Urothelium cell line (cell line): Measurements from ENCODE around the gene ENO2.
"Not testable (repeated sequence)": the region's sequence is repeated elsewhere in the genome, so short reads cannot be mapped to it uniquely, and the experiment has no call there.

Experiments
- DNase-seq: peaks from one replicate; pipeline ENCODE4 v3.0.0; 2011; ENCODE audit warnings: low spot score, mixed read lengths
- FAIRE-seq: peaks from 2 replicates; lab custom pipeline; 2011; peaks lifted over from hg19 to GRCh38; lab: Jason Lieb, UNC

The ENO2 gene

GRCh38 chr12:6914246-6914946 lies at the start of gene ENO2:
Gene ENO2, plus strand, starts transcription at chr12:6914580. Its CDS starts 1,253 bp downstream, at chr12:6915833.
- DNase-seq = peak; percentile 93
- FAIRE-seq = peak; percentile 91

DNA sequence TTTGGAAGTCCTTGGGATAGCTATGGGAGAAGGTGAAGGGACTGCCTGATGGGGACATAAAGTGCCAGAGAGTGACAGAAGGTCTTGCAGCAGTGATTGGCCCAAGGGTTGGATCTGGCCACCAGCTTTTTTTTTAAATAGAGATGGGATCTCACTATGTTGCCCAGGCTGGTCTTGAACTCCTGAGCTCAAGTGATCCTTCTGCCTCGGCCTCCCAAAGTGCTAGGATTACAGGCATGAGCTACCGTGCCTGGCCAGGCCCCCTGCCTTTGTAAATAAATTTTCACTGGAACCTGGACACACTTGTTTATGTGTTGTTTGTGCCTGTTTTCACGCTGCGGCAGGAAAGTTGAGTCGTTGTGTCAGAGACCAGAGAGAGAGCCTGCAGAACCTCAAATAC lies 49.1 kb upstream of the ENO2 start:
- not testable (repeated sequence) for FAIRE-seq, DNase-seq

DNA sequence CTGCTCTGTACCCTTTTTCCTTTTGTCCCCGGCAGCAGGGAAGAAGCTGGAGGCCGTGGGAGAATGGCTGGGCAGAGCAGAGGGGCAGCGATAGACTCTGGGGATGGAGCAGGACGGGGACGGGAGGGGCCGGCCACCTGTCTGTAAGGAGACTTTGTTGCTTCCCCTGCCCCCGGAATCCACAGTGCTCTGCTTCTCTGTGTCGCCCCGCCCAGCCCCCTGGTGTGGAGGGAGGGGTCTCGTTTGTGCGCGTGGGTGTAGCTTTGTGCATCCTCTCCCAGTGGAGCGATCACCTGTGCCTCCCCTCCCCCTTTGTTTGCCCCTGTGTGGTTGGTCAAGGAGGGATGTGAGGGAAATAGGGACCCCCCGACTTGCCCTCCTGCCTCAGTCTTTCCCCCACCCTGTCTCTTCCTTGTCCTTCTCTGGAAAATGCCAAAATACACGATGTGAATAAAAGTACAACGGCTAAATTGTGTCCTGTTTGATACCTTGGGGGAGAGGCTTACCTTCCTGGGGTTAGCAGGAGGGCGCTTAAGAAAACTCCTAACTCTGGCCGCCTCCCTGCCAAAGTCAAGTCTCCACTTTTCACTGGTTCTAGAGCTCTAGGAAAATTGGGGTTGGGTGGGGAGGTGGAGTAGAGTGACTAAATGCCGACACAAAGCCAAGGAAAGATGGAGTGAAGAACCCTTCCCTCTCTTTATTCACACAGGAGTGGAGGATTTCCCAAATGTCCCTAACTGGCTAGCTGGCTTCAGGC lies 48.0 kb upstream of the ENO2 start:
- DNase-seq = no peak
- peak; percentile 58 for FAIRE-seq

GRCh38 chr12:6866920-6867412 lies 47.4 kb upstream of the ENO2 start:
- FAIRE-seq = no peak
- DNase-seq = no peak

GRCh38 chr12:6867413-6868210 lies 46.8 kb upstream of the ENO2 start, which contains the start of gene TPI1:
Gene TPI1, plus strand, starts transcription at chr12:6867531. Its CDS starts 36 bp downstream, at chr12:6867567.
- DNase-seq = peak; percentile 97
- peak; percentile 96 for FAIRE-seq

- DNase-seq = peak; percentile 33
- peak; percentile 30 for FAIRE-seq
Observed at GRCh38 chr12:6868211-6869048, 46.0 kb upstream of the ENO2 start.

- DNase-seq (peak; percentile 77), FAIRE-seq (peak; percentile 74)
Observed at GRCh38 chr12:6869049-6870021, 45.0 kb upstream of the ENO2 start.

- not testable (repeated sequence) for FAIRE-seq, DNase-seq
Observed at GRCh38 chr12:6870304-6870703, 44.1 kb upstream of the ENO2 start.

- FAIRE-seq (no peak), DNase-seq (peak; percentile 69)
Observed at GRCh38 chr12:6871052-6871957, 43.1 kb upstream of the ENO2 start.

DNA sequence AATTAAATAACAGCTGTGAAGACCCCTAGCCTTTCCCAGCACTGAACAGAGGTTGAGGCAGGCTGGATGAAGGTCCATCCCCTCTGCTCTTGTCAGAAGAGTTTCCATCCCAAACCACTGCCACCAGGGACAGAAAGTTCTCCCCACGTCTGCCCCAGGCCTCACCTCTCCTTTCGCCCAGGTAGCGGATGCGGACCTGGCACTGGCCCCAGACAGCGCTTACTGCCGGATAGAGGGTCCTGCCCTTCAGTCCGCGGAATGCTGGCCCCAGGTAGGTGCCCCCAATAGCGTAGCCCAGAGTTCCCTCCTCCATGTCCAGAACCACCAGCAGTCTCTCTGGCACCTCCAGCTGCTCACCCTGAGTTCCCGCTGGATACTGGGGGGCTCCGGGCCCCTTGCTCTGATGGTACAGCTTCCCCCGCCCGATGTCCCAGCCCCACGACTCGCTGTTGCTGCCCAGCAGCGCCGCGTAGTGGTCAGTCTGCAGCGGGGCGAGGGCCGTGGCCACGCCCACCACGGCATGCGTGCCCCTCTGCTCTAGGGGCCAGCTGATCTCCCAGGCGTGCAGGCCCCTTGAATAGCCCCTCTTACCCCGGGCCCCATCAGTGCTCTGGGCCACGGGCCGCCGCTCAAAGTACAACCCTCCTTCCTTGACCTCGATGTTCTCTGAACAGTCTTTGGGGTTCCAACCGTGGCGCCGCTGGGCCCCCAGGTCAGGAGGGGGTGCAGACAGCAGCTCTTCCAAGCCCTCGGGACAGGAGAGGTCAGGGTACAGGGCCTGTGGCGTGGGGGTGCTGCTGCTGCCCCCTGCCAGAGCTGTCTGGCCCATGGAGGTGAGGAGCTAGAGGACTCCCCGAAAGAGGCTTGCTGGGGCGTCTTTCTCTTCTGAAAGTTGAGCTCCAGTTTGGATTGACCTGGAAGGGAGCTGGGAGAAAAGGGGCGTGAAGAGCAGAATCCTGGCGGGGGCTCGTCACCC lies 42.0 kb upstream of the ENO2 start:
- FAIRE-seq = peak; percentile 98
- DNase-seq = peak; percentile 91

DNA sequence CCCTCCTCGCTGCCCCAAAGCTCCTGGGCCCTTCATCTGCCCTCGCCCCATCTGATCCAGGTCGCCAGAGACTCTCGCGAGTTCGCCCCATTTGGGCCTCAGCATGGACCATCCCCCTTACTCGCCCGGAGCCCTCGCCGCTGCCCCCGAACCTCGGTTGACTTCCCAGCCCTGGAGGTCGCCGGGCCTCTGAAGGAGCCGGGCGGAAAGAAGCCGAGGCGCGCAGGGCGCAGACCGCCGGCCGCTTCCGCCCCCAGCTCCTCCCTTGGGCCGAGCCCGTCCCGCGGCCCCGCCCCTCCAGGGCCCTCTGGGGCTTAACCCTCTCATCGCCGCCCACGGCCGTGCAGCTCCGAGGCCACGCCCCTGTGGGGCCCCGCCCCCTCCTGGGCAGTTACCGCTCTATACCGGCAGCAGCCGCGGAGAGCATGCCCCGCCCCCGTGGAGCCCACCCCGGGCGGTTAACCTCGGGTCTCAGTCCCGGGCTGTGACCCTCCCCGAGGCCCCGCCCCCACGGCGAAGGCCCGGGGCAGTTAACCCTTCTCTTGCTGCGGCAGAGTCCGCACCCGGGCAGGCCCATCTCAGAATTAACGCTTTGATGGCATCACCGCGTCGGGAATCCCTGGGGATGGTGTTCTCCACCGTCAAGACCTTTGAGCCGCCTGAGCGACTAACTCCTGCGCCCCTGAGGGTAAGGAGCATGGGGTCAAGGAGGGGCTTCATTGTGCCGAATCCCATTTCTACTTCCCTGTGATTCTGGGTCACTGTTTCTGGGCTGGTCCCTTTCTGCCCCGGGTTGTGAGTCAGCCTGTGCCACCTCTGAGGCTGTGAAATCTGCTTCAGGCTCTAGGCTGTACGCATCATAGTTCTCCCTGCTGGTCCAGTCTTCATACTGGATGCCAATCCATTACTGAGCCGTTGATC lies 41.0 kb upstream of the ENO2 start, which contains the start of gene SPSB2:
SPSB2 (minus strand) TSS at position 210 of the 921 bp plus-strand sequence. CDS start 402 bp downstream, outside the sequence.
- peak; percentile 98 for DNase-seq
- FAIRE-seq = peak; percentile 91

DNA sequence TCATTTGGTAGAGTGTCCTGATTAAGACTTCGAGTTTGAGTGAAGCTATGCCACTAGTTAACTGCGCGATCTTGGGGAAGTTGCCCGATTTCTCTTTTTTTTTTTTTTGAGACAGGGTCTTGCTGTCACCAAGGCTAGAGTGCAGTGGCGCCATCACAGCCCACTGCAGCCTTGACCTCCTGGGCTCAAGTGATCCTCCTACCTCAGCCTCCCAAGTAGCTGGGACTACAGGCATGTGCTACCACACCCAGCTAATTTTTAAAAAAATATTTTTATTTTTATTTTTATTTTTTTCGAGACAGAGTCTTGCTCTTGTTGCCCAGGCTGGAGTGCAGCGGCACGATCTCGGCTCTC lies 40.4 kb upstream of the ENO2 start:
- FAIRE-seq, DNase-seq: not testable (repeated sequence)

DNA sequence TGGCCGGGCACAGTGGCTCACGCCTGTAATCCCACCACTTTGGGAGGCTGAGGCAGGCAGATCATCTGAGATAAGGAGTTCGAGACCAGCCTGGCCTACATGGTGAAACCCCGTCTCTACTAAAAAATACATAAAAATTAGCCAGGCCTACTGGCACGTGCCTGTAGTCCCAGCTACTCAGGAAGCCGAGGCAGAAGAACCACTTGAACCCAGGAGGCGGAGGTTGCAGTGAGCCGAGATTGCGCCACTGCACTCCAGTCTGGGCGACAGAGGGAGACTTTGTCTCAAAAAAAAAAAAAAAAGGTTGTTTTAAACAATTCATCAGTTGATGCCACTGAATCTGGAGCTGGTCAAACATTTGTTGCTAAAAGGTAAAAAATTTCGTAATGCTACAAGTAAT lies 34.6 kb upstream of the ENO2 start:
- FAIRE-seq, DNase-seq: not testable (repeated sequence)

- FAIRE-seq (no peak), DNase-seq (no peak)
Observed at GRCh38 chr12:6883252-6883651, 31.1 kb upstream of the ENO2 start.

- DNase-seq (no peak), FAIRE-seq (no peak)
Observed at GRCh38 chr12:6883683-6884082, 30.7 kb upstream of the ENO2 start.

GRCh38 chr12:6884539-6884938 lies 29.8 kb upstream of the ENO2 start:
- no peak for DNase-seq
- FAIRE-seq = no peak
